Caco-2 (cell line): Measurements from ENCODE around the gene ST6GALNAC3. TPM values are rescaled to one million over a fixed set of nuclear protein-coding genes. Genes with fewer than 3 reads are reported as not detected.

Experiments
- BruUV-seq: library from RNA; stranded (reverse); fragments of 400-500 nt; replicated peaks from 2 replicates; lab custom pipeline; 2021; lab: Mats Ljungman, UMichigan
- CTCF ChIA-PET: fragments of 300-600 bp; sonication (Branson Sonifier 250); formaldehyde crosslinking; loops from one replicate; lab custom pipeline; 2022; ENCODE audit warnings: antibody characterized with exemption; lab: Charles Lee
- POLR2A ChIA-PET: fragments of 300-600 bp; sonication (Branson Sonifier 250); formaldehyde crosslinking; loops from one replicate; lab custom pipeline; 2022; ENCODE audit warnings: antibody characterized with exemption; lab: Charles Lee
- DNase-seq, 2 experiments: peaks; one replicate each; pipeline versions ENCODE4 v3.0.0 to v3.0.0-alpha.2; 2020 to 2022
- H3K27me3 ChIP-seq: replicated peaks from 2 replicates; pipeline ENCODE4 v1.6.0; 2011; ENCODE audit warnings: low read length; ENCODE audit not compliant: control insufficient read depth, insufficient read depth
- H3K36me3 ChIP-seq: 2 replicates; pipeline ENCODE4 v1.5.1; 2011; ENCODE audit warnings: low read length; ENCODE audit not compliant: control insufficient read depth, insufficient read depth
- H3K4me1 ChIP-seq: fragments of 250-450 bp; sonication (Bioruptor Pico); 2 replicates; pipeline ENCODE4 v1.5.1; 2020; ENCODE audit warnings: mild to moderate bottlenecking
- H3K4me3 ChIP-seq: 2 replicates; pipeline ENCODE4 v1.5.1; 2011; ENCODE audit warnings: low read depth, mild to moderate bottlenecking, control low read depth, low read length
- H3K9me3 ChIP-seq: fragments of 250-450 bp; sonication (Bioruptor Pico); 2 replicates; pipeline ENCODE4 v1.5.1; 2020; ENCODE audit warnings: mild to moderate bottlenecking, moderate library complexity
- H3K27ac Mint-ChIP-seq: one replicate; pipeline ENCODE4 v1.8.0; 2022; ENCODE audit warnings: mixed read lengths; ENCODE audit not compliant: unreplicated experiment
- H3K27me3 Mint-ChIP-seq: one replicate; pipeline ENCODE4 v1.8.0; 2022; ENCODE audit warnings: mixed read lengths; ENCODE audit not compliant: insufficient read depth, unreplicated experiment
- H3K36me3 Mint-ChIP-seq: one replicate; pipeline ENCODE4 v1.8.0; 2022; ENCODE audit warnings: mild to moderate bottlenecking, mixed read lengths; ENCODE audit not compliant: insufficient read depth, unreplicated experiment
- H3K4me1 Mint-ChIP-seq: one replicate; pipeline ENCODE4 v1.8.0; 2022; ENCODE audit warnings: low read depth, mixed read lengths; ENCODE audit not compliant: unreplicated experiment
- H3K4me3 Mint-ChIP-seq: one replicate; pipeline ENCODE4 v1.8.0; 2022; ENCODE audit warnings: mild to moderate bottlenecking, moderate library complexity, mixed read lengths; ENCODE audit not compliant: unreplicated experiment
- H3K9me3 Mint-ChIP-seq: one replicate; pipeline ENCODE4 v1.8.0; 2022; ENCODE audit warnings: mixed read lengths; ENCODE audit not compliant: unreplicated experiment
- CTCF ChIP-seq, 2 experiments: fragments of 200-600 bp in 1 of 2; IDR thresholded peaks; 1 replicate in 1 of 2; 2 replicates in 1 of 2; pipeline versions ENCODE4 v1.5.1 to v1.8.0; 2011 to 2022; ENCODE audit warnings: antibody characterized with exemption in 1 of 2, control low read depth in 1 of 2, inconsistent platforms in 1 of 2, low read depth in 1 of 2, low read length in 1 of 2, mild to moderate bottlenecking in 1 of 2, moderate library complexity in 1 of 2; ENCODE audit not compliant: insufficient read depth in 1 of 2, severe bottlenecking in 1 of 2, unreplicated experiment in 1 of 2
- intact Hi-C: fragments of 100-400 bp; cut with micrococcal nuclease; formaldehyde crosslinking; loops from one replicate; pipeline ENCODE4 v1.10.0; 2022; ENCODE audit not compliant: unreplicated experiment
- total RNA-seq: library from RNA; stranded (reverse); gene quantifications from 2 replicates; pipeline ENCODE4 v1.2.3, GENCODE V29; 2022

Gene ST6GALNAC3
- total RNA-seq, 1 experiment from 2014 or later, result 16.0 TPM

GRCh38 chr1:76187436-76187835 is 112.9 kb downstream of the ST6GALNAC3 start:
- no peaks in the 10 kb centered on the region for H3K36me3 ChIP-seq
- Mint-ChIP-seq H3K4me3 (no peak overlapping the region), H3K9me3 (no peaks in the 10 kb centered on the region), H3K27me3 (no peaks in the 10 kb centered on the region), H3K4me1 (no peaks in the 10 kb centered on the region), H3K36me3 (peaks cover 6% of the 10 kb centered on the region), H3K27ac (no peak overlapping the region)
- intact Hi-C loops, result no loop called here
- no peaks in the 10 kb centered on the region for H3K27me3 ChIP-seq
- TF ChIP-seq CTCF (IDR thresholded peaks at IDR 0.05; ENCODE audit: insufficient read depth in 1 of 2, low read depth in 1 of 2, low read length in 1 of 2, severe bottlenecking in 1 of 2, unreplicated experiment in 1 of 2), result no peak
- no peak for DNase-seq
- BruUV-seq, result no TSS peak
- no peaks in the 10 kb centered on the region for H3K4me1 ChIP-seq
- CTCF ChIA-PET, result no interaction called here
- POLR2A ChIA-PET, result no interaction called here
- no peaks in the 10 kb centered on the region for H3K9me3 ChIP-seq
- no peak overlapping the region for H3K4me3 ChIP-seq

- no TSS peak for BruUV-seq
- DNase-seq, result no peak
- H3K4me3 ChIP-seq, result no peak overlapping the region
- Mint-ChIP-seq H3K4me3 (no peak overlapping the region), H3K4me1 (no peaks in the 10 kb centered on the region), H3K9me3 (no peaks in the 10 kb centered on the region), H3K36me3 (peaks cover 6% of the 10 kb centered on the region), H3K27ac (no peak overlapping the region), H3K27me3 (no peaks in the 10 kb centered on the region)
- H3K27me3 ChIP-seq, result no peaks in the 10 kb centered on the region
- intact Hi-C loops, result no loop called here
- ChIA-PET POLR2A (interaction anchor here (0.6 kb wide), 1 partner anchor 274 kb away, joined by 3 read pairs; no protein-coding TSS in a partner anchor), CTCF (no interaction called here)
- no peak for TF ChIP-seq CTCF (IDR thresholded peaks at IDR 0.05; ENCODE audit: insufficient read depth in 1 of 2, low read depth in 1 of 2, low read length in 1 of 2, severe bottlenecking in 1 of 2, unreplicated experiment in 1 of 2)
- no peaks in the 10 kb centered on the region for H3K4me1 ChIP-seq
- H3K9me3 ChIP-seq, result no peaks in the 10 kb centered on the region
- H3K36me3 ChIP-seq, result no peaks in the 10 kb centered on the region
Measured at GRCh38 chr1:76189310-76189709, 114.8 kb downstream of the ST6GALNAC3 start.

GRCh38 chr1:76190749-76191424 is 116.3 kb downstream of the ST6GALNAC3 start:
- no peaks in the 10 kb centered on the region for H3K4me1 ChIP-seq
- DNase-seq, result no peak
- Mint-ChIP-seq H3K27ac (no peak overlapping the region), H3K36me3 (peaks cover 4% of the 10 kb centered on the region), H3K4me3 (no peak overlapping the region), H3K4me1 (no peaks in the 10 kb centered on the region), H3K27me3 (no peaks in the 10 kb centered on the region), H3K9me3 (no peaks in the 10 kb centered on the region)
- no peaks in the 10 kb centered on the region for H3K36me3 ChIP-seq
- TF ChIP-seq CTCF (IDR thresholded peaks at IDR 0.05; ENCODE audit: insufficient read depth in 1 of 2, low read depth in 1 of 2, low read length in 1 of 2, severe bottlenecking in 1 of 2, unreplicated experiment in 1 of 2), result no peak
- CTCF ChIA-PET, result no interaction called here
- no TSS peak for BruUV-seq
- no peak overlapping the region for H3K4me3 ChIP-seq
- no peaks in the 10 kb centered on the region for H3K27me3 ChIP-seq
- H3K9me3 ChIP-seq, result no peaks in the 10 kb centered on the region
- intact Hi-C loops, result no loop called here
- POLR2A ChIA-PET, result no interaction called here
